PFSK-1 (cell line): ENCODE data around the gene FBLN1.

Experiments used
- FOXP2 ChIP-seq: optimal IDR thresholded peaks from 2 replicates; pipeline ENCODE3; 2011; ENCODE audit warnings: borderline replicate concordance, control low read depth, inconsistent platforms; ENCODE audit not compliant: insufficient read depth; ENCODE audit errors: extremely low read length, extremely low read depth
- POLR2AphosphoS5 ChIP-seq: IDR thresholded peaks from 2 replicates; pipeline ENCODE4 v1.6.1; 2012; ENCODE audit warnings: low read depth, mild to moderate bottlenecking, control low read depth, low read length, moderate library complexity
- REST ChIP-seq, 2 experiments: IDR thresholded peaks; 2 replicates each; pipeline versions ENCODE4 v1.6.1 to v1.8.0; 2011 to 2012; ENCODE audit warnings: low read depth in 2 of 2, low read length in 2 of 2, control low read depth in 1 of 2, inconsistent platforms in 1 of 2, mild to moderate bottlenecking in 1 of 2, moderate library complexity in 1 of 2; ENCODE audit not compliant: insufficient read depth in 1 of 2
- SIN3A ChIP-seq: IDR thresholded peaks from 2 replicates; pipeline ENCODE4 v1.6.1; 2012; ENCODE audit warnings: mild to moderate bottlenecking, low read length, moderate library complexity, borderline replicate concordance; ENCODE audit not compliant: insufficient read depth
- TAF1 ChIP-seq: IDR thresholded peaks from 2 replicates; pipeline ENCODE4 v1.6.1; 2012; ENCODE audit warnings: low read length, control low read depth, borderline replicate concordance; ENCODE audit not compliant: insufficient read depth

FBLN1 gene

DNA sequence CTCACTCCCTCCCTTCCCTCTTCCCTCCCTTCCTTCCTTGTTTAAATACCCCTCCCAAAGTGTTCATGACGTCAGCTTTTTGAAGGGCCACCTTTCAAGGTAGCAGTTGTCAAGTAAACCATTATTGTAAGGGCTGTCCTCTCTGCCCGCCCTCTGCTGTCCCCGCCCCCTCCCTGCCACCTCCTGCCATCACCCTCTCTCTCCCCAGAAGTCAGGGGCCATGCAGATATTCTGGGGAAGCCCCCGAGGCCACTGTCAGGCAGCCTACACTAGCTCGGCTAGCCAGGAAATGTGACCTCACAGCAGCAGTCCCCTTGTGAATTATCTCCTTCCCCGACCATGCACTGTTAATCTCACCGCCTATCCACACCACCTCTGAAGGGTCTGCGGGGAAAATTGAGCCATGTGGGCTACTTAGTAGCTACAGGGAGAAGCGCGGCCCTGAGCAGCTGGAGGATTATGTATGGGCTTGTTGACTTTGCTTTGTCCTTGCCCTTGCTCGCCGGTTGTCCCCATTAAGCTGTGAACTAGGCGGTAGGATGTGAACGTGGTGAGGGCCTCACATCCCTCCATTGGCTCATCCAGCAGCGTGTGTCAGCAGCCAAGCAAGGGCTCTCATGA lies 126.9 kb downstream of the FBLN1 start:
- TF ChIP-seq POLR2AphosphoS5 (no peak), SIN3A (no peak), FOXP2 (no peak), REST (IDR thresholded peaks at IDR 0.05; ENCODE audit: insufficient read depth in 1 of 2, low read depth in 2 of 2, low read length in 2 of 2) (no peak), TAF1 (no peak)

GRCh38 chr22:45630436-45630835 lies 127.8 kb downstream of the FBLN1 start:
- TF ChIP-seq TAF1 (no peak), REST (IDR thresholded peaks at IDR 0.05; ENCODE audit: insufficient read depth in 1 of 2, low read depth in 2 of 2, low read length in 2 of 2) (no peak), POLR2AphosphoS5 (no peak), SIN3A (no peak), FOXP2 (no peak)

- TF ChIP-seq REST (IDR thresholded peaks at IDR 0.05; ENCODE audit: insufficient read depth in 1 of 2, low read depth in 2 of 2, low read length in 2 of 2) (no peak), FOXP2 (no peak)
Observed at GRCh38 chr22:45631140-45631840, 128.6 kb downstream of the FBLN1 start.

GRCh38 chr22:45631841-45632238 lies 129.2 kb downstream of the FBLN1 start:
- no peak for TF ChIP-seq FOXP2

DNA sequence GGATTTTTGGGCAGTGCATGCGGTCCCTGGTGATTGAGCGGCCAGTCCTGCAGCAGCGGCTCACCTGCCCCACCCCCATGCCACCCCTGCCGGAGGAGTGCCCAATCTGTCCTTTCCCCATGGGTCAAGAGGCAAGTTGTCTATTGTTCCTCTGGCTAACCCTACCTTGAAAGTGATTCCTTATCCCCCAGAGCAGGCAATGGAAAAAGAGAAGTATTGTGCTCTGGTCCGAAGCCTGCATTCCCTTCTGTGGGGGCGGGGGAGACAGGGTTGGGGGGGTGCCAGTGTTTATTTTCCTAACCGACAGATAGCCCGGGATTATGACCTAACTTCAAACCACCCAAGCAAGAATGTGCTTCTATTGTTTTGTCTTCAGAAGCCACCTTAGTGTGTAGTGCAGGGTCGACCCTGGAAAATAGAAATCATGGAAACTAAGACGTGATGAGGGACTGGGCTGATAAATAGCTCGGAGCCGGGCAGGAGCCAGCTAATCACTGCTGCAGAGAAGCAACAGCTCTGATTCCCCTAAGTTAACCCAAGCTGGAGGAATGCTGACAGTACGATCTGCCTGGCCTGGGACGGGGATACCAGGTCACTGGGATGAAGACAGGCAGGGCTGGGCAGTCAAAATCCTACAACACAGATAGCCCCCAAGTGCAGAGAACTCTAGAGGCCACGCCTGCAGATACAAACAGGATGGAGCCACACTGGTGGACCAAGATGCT lies 130.3 kb downstream of the FBLN1 start:
- TF ChIP-seq FOXP2 (no peak), TAF1 (no peak), POLR2AphosphoS5 (no peak), SIN3A (no peak), REST (IDR thresholded peaks at IDR 0.05; ENCODE audit: insufficient read depth in 1 of 2, low read depth in 2 of 2, low read length in 2 of 2) (no peak)
